HL-60 (cell line): ENCODE results near the gene LRRC66.

ENCODE experiments used
- CTCF ChIP-seq: IDR thresholded peaks from one replicate; pipeline ENCODE4 v1.5.1; 2011; ENCODE audit warnings: low read length, control low read depth, inconsistent platforms; ENCODE audit not compliant: insufficient read depth
- GABPA ChIP-seq: IDR thresholded peaks from 2 replicates; pipeline ENCODE4 v1.6.1; 2012; ENCODE audit warnings: low read depth
- POLR2AphosphoS5 ChIP-seq: IDR thresholded peaks from 2 replicates; pipeline ENCODE4 v1.6.1; 2012; ENCODE audit warnings: low read depth
- REST ChIP-seq: IDR thresholded peaks from 2 replicates; pipeline ENCODE4 v1.6.1; 2012; ENCODE audit warnings: low read depth; ENCODE audit not compliant: insufficient replicate concordance
- SPI1 ChIP-seq: IDR thresholded peaks from 2 replicates; pipeline ENCODE4 v1.6.1; 2012; ENCODE audit warnings: low read depth, mild to moderate bottlenecking, borderline replicate concordance

GRCh38 chr4:52051213-52051614, 31.1 kb upstream of the LRRC66 start, which contains the start of gene SPATA18:
- TF ChIP-seq CTCF (no peak), POLR2AphosphoS5 (no peak), GABPA (no peak), REST (no peak), SPI1 (no peak)
